Measurements from ENCODE around the gene PANX2. TPM values are rescaled to one million over a fixed set of nuclear protein-coding genes. Genes with fewer than 3 reads are reported as not detected.
A peak's percentile ranks its signal among the peaks of the same experiment; 100 is the strongest.

The PANX2 gene
- polyA plus RNA-seq, 5 donors = 0.38 to 1.0 (median 0.61) TPM

DNA sequence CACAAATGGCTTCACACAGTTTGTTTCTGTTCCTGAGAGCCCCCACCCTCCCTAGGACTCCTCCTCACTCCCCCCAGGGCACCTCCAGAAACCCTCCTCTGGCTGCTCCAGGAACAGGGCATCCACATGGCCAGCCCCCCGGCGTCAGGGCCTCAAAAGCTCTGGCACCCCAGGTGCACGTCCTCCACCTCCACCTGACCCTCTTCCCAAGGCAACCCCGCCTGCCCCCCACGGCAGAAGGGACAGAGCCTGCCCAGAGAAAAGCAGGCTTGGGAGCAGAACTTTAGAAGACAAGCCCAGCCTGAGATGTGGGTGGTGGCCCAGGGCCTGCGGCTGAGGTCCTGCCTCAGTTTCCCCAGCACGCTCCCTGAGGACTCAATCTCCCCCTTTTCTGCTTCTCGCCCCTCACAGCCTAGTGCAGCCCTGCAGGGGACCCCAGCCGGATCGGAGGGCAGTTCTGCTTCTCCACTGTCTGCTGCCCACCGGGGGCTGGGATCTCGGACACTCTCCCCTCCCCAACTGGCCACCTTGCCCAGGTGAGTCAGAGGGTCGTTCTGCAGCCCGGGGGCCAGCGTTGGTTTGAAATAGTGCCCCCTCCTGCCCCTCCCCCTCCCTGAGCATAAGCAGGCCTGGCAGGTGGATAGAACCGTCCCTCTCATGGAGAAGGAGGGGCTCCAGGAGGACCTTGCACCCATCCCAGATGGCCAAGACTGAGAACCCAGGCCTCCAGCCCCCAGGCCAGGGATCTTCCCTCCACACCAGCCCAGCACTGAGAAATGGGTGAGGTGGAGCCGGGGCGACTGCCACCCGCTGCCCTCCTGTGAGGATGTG is 12.8 kb downstream of the PANX2 start:
- DNase-seq = no peak

- peak in 1 of 2 donors; percentile 52 for DNase-seq
Measured at GRCh38 chr22:50184004-50184901, 13.7 kb downstream of the PANX2 start.

DNA sequence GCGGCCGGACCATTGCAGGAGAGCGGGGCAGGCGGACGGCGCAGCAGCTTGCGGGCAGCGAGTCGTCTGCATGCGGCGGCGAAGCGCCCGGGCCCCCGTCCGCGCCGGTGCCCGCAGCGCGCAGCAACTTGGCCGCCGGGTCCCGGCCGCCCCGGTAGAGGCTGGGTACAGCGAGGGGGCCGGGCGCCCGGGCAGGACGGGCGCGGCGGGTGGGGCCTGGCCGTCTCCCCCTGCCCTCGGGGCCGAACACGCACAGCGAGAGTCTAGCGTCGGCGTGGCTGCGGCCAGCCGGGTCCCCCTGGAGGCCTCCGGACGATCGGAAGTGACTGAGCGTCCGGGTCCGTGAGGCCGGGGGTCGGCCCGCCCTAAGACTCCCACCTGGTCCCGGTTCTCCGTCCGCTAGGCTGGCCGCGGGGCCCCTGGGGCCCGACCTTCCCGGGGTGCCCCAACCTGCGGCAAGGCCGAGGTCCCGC is 14.4 kb downstream of the PANX2 start:
- no peak for DNase-seq

DNA sequence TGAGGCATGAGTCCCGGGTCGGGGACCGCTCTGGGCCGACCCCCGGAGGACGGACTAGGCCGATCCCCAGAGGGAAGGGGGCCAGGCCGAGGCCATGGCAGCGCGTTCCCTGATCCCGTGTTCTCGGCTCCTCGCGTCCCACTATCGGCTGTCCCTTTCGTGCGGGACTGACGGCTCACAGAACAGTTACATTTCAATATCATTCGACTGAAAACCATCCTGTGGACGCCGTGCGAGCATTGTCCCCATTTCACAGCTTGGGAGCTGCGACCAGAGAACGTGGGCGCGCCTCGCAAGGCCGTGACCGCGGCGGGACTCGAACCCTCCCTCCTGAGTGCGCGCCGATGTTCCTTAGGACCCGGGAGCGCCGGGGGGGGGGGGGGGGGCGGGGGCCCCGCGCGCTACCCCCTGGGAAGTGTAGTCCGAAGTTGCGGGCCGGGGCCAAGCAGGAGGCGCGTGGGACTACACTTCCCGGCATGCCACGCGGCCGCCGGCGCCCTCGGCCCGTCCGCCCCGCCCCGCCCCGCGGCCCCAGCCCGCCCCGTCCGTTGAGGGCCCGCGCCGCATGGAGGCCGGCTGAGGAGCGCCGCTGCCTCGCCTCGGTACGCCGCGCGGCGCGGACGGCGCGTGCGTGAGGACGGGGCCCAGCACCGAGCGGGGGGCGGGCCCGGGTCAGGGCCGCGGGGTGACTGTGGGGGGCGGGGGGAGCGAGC is 15.0 kb downstream of the PANX2 start, which contains the start of gene TRABD:
TSS of gene TRABD (plus strand) at position 539 of the 713 bp plus-strand sequence. CDS start 7,148 bp downstream, outside the sequence.
- peak; percentile 86 for DNase-seq

DNA sequence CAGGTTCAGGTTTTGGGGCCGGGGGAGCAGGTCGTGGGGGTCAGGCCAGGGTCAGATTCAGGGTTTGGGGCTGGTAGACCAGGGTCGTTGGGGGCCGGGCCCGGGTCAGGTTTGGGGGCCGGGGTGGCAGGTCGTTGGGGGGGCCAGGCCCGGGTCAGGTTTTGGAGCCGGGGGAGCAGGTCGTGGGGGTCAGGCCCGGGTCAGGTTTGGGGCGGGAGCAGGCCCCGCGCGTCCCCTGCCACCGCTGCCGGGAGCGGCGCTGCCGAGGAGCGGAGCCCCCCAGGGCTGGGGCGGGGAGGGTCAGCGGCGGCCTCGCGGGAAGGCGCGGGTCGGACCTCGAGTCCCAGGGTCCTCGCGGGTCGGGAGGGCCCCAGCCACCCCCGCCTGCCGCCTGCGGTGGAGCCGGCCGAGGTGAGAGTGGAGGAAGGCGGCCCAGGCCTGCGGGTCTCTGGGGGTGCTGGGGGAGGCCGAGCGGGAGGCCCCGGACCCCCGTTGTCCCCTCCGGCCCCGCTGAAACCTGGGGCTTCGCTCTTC is 15.7 kb downstream of the PANX2 start:
- no peak for DNase-seq

GRCh38 chr22:50186761-50187523 is 16.4 kb downstream of the PANX2 start:
- DNase-seq = no peak

DNA sequence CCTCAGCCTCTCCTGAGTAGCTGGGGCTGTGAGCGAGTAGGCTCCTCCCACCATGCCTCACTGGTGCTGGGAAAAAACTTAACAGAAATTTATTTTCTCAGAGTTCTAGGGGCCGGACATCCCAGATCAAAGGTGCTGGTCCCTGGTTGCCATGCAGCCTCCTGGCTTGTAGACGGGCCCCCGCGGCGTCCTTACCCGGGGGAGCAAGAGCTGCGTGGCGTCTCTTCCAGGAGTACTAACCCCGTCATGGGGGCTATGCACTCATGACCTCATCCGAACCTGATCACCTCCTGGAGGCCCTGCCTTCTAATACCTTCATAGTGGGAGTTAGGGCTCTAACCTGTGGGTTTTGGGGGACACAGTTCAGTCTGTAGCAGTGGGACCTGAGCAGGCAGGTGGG is 17.8 kb downstream of the PANX2 start:
- DNase-seq = no peak

GRCh38 chr22:50189184-50189848 is 18.8 kb downstream of the PANX2 start:
- no peak for DNase-seq

GRCh38 chr22:50189849-50190181 is 19.3 kb downstream of the PANX2 start:
- no peak for DNase-seq

DNA sequence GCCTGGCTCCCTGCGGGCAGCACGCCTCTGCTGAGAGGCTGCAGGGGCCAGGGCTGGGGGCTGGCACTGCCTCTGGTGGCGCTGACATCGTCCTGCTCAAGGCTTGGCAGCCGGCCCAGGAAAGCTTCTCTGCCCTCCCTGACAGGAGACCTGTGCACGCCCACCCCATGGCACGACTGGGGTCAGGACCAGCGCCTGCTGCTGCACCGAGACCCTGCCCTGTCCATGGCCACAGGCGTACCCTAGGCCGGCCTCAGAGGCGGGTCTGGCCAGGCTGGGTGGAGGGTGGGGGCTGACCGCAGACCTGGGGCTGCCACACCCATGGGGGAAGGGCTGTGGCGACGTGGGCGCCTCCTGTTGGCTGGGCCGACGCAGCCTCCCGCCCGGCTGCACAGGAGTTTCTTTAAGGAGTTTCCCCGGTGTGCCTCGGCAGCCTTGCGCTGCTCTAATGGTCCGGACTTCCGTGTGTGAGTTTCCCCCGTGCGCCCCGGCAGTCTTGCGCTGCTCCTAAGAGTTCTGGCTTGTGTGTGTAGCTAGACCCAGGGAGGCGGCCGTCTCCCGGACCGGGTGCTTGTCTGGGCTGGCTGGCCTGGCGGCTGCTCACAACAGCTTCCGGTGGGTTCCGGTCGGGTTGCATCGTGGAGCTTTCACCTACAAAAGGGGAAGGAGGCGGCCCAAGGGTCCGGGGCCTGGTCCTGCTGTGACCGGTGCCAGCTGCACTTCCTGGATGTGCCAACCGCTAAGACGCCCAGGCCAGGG is 19.8 kb downstream of the PANX2 start:
- DNase-seq = peak; percentile 59 to 66

DNA sequence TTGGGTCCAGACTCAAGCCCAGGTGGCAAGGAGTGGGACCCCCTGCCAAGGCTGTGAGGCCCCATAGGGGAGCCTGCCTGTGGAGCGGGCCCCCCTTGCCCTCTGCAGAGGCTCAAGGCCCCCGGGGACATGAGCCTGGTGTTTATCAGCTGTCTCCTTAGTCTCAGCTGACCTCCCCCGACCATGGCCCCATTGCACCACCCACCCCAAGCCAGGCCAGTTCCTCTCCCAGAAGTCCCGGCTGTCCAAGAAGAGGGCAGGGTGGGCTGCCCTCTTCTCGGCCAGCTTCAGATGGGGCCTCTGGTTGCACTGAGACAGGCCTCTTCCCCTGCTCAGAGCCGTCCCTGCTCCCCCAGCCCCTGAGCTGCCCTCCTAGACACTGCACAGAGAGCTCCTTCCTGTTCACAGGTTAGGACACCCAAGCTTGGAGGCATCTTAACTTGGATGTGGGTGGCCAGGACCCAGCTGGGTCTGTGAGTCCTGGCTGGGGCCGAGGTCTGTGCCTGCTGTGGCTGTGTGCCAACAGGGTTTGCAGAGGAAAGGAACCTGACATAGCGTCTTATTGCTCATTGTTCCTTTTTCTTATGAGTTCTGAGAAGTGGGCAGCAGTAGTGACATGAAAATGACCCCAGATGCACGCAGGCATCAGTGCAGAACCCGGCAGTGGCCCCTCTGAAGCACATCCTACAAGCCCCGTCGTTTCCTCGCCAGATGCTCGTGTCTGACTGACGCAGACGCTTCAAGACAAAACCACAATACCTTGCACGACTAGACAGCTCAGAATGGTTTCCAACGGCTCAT is 20.6 kb downstream of the PANX2 start:
- no peak for DNase-seq

- DNase-seq = no peak
Measured at GRCh38 chr22:50192436-50193204, 22.1 kb downstream of the PANX2 start.

DNA sequence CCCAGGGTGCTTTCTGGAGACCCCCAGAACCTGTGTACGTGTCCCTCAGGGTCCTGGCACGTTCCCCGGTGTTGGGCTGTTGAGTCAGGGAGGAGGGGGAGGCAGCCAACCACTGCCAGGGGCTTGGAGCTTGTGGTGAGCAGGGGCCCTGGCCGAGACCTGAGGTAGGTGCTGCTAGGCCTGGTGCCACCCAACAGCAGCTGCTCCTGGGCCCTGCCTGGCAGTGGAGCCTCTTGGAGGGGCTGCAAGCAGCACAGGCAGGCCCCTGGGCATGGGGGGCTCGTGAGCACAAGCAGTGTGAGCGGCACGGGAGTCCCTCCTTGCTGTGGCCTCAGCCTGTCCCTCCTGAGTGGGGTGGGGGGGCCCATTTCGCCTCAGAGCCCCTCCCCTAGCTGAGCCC is 23.1 kb downstream of the PANX2 start:
- DNase-seq = no peak

- DNase-seq = no peak
Measured at GRCh38 chr22:50194037-50194805, 23.7 kb downstream of the PANX2 start.

GRCh38 chr22:50196256-50196655 is 25.7 kb downstream of the PANX2 start:
- DNase-seq = no peak

DNA sequence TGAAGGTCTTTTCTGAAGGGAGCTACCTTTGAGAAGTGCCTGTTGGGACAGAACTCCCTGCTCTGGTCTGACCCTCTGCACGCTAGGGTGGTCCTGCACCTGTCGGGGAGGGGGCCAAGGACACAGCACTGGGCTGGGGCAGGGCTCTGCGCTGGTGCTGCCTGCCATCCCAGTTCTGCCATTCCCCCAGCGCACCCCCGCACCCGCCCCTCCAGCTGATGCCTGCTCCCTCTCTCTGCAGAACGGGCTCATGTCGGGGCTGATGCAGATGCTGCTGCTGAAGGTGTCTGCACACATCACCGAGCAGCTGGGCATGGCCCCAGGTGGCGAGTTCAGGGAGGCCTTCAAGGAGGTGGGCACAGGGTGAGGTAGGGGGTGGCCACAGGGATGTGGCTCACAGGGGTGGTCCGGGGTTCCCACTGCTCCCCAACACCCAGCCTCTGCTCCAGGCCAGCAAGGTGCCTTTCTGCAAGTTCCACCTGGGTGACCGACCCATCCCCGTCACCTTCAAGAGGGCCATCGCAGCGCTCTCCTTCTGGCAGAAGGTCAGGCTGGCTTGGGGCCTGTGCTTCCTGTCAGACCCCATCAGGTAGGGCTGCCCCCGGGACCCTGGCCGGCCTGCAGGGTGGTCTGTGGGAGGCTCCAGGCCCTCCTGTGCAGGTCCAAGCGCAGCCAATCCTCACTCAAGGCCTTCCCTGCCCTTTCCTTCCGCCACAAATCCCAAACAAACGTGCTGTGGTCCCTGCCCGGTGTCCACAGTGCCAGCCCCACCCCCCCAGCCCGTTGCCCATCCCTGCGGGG is 26.7 kb downstream of the PANX2 start:
- DNase-seq = no peak

Measured in right lung (tissue), 5 donors.